Endodermal cell (in vitro differentiated cells): ENCODE measurements around the gene CYB5R2. TPM values are rescaled to one million over a fixed set of nuclear protein-coding genes. Genes with fewer than 3 reads are reported as not detected.

Experiments
- DNase-seq: peaks from one replicate; pipeline ENCODE4 v3.0.0-alpha.2; 2017
- H3K27ac ChIP-seq: 2 replicates; pipeline ENCODE4 v1.5.1; 2013; ENCODE audit warnings: mild to moderate bottlenecking, low read depth, low read length, moderate library complexity
- H3K27me3 ChIP-seq: 2 replicates; pipeline ENCODE4 v1.6.1; 2013; ENCODE audit warnings: mild to moderate bottlenecking, low read length, moderate library complexity; ENCODE audit not compliant: insufficient read depth, control insufficient read depth, poor library complexity, severe bottlenecking
- H3K36me3 ChIP-seq: 2 replicates; pipeline ENCODE4 v1.7.0; 2013; ENCODE audit warnings: mild to moderate bottlenecking, low read length, moderate library complexity; ENCODE audit not compliant: control insufficient read depth, insufficient read depth
- H3K4me1 ChIP-seq: one replicate; pipeline ENCODE4 v1.7.0; 2013; ENCODE audit warnings: low read length; ENCODE audit not compliant: control insufficient read depth, insufficient read depth
- H3K4me3 ChIP-seq: 2 replicates; pipeline ENCODE4 v1.5.1; 2013; ENCODE audit warnings: mild to moderate bottlenecking, low read length, moderate library complexity
- H3K9ac ChIP-seq: 2 replicates; pipeline ENCODE4 v1.6.1; 2013; ENCODE audit warnings: mild to moderate bottlenecking, low read length, moderate library complexity; ENCODE audit not compliant: poor library complexity, severe bottlenecking; ENCODE audit errors: extremely low read depth
- H3K9me3 ChIP-seq: 2 replicates; pipeline ENCODE4 v1.6.1; 2013; ENCODE audit warnings: mild to moderate bottlenecking, low read length, moderate library complexity; ENCODE audit not compliant: control insufficient read depth
- H3K27ac Mint-ChIP-seq: 2 replicates; pipeline ENCODE4 v1.8.0; 2020; ENCODE audit warnings: mixed read lengths
- H3K27me3 Mint-ChIP-seq: 2 replicates; pipeline ENCODE4 v1.8.0; 2021; ENCODE audit warnings: mild to moderate bottlenecking, mixed read lengths; ENCODE audit not compliant: insufficient read depth
- H3K36me3 Mint-ChIP-seq: 2 replicates; pipeline ENCODE4 v1.8.0; 2020; ENCODE audit warnings: low read depth, mixed read lengths
- H3K4me1 Mint-ChIP-seq: 2 replicates; pipeline ENCODE4 v1.8.0; 2020; ENCODE audit warnings: mixed read lengths
- H3K4me3 Mint-ChIP-seq: 2 replicates; pipeline ENCODE4 v1.8.0; 2020; ENCODE audit warnings: mild to moderate bottlenecking, moderate library complexity, mixed read lengths
- H3K9me3 Mint-ChIP-seq: 2 replicates; pipeline ENCODE4 v1.8.0; 2020; ENCODE audit warnings: mild to moderate bottlenecking, mixed read lengths
- CTCF ChIP-seq: fragments of 200-600 bp; sonication (generic); conservative IDR thresholded peaks from 2 replicates; pipeline ENCODE4 v1.5.0; 2021; ENCODE audit warnings: antibody characterized with exemption, mild to moderate bottlenecking
- WGBS, 2 experiments: methylation state at CpG; one replicate each; pipeline versions ENCODE4 v1.1.5 to v1.1.7; 2013; ENCODE audit warnings: missing lambda C conversion rate in 2 of 2, mixed read lengths in 1 of 2; ENCODE audit not compliant: insufficient coverage in 1 of 2, insufficient read length in 1 of 2; 5-methylcytosine and 5-hydroxymethylcytosine counted together
- total RNA-seq, 2 donors: library from RNA; stranded (reverse); fragmentation: NEBNext Ultra II Directional in 1 of 2; extraction: Animal tissue kit (Norgen Biotek cat#: 25700) in 1 of 2; gene quantifications; 2 replicates in 1 of 2; 3 replicates in 1 of 2; pipeline ENCODE4 v1.2.1, GENCODE V29; 2021

Gene CYB5R2
- total RNA-seq, 2 donors from 2014 or later: 31.7 to 51.9 TPM

GRCh38 chr11:7636350-7636749 lies 37.0 kb downstream of the CYB5R2 start:
- 89 to 93% methylated on average over 4 to 5 of the region's 6 CpGs for WGBS, 2 experiments
- no peaks in the 10 kb centered on the region for H3K27me3 Mint-ChIP-seq
- H3K9me3 Mint-ChIP-seq: no peaks in the 10 kb centered on the region
- H3K9ac ChIP-seq: no peak overlapping the region
- peaks cover 100% of the 10 kb centered on the region for H3K36me3 ChIP-seq
- DNase-seq: no peak
- TF ChIP-seq CTCF: no peak
- no peaks in the 10 kb centered on the region for H3K4me1 Mint-ChIP-seq
- no peaks in the 10 kb centered on the region for H3K9me3 ChIP-seq
- H3K4me1 ChIP-seq: no peaks in the 10 kb centered on the region
- no peak overlapping the region for H3K27ac ChIP-seq
- H3K27me3 ChIP-seq: no peaks in the 10 kb centered on the region
- no peak overlapping the region for H3K4me3 Mint-ChIP-seq
- H3K4me3 ChIP-seq: no peak overlapping the region
- H3K27ac Mint-ChIP-seq: no peak overlapping the region
- peaks cover 98% of the 10 kb centered on the region for H3K36me3 Mint-ChIP-seq

- no peak overlapping the region for H3K27ac ChIP-seq
- H3K27me3 ChIP-seq: no peaks in the 10 kb centered on the region
- H3K4me1 ChIP-seq: no peaks in the 10 kb centered on the region
- H3K27ac Mint-ChIP-seq: no peak overlapping the region
- H3K4me3 Mint-ChIP-seq: no peak overlapping the region
- no peak overlapping the region for H3K9ac ChIP-seq
- no peaks in the 10 kb centered on the region for H3K9me3 ChIP-seq
- TF ChIP-seq CTCF: no peak
- H3K36me3 Mint-ChIP-seq: peaks cover 98% of the 10 kb centered on the region
- no peaks in the 10 kb centered on the region for H3K4me1 Mint-ChIP-seq
- no peaks in the 10 kb centered on the region for H3K9me3 Mint-ChIP-seq
- H3K27me3 Mint-ChIP-seq: no peaks in the 10 kb centered on the region
- no peak for DNase-seq
- WGBS, 2 experiments: 96 to 100% methylated on average over 1 to 4 of the region's 4 CpGs
- H3K4me3 ChIP-seq: no peak overlapping the region
- H3K36me3 ChIP-seq: peaks cover 100% of the 10 kb centered on the region
Measured at GRCh38 chr11:7635708-7636107, 37.6 kb downstream of the CYB5R2 start.

GRCh38 chr11:7635137-7635536 lies 38.2 kb downstream of the CYB5R2 start:
- no peaks in the 10 kb centered on the region for H3K27me3 Mint-ChIP-seq
- WGBS, 2 experiments: 98 to 100% methylated on average over 3 to 4 of the region's 4 CpGs
- TF ChIP-seq CTCF: no peak
- Histone ChIP-seq H3K27me3 (no peaks in the 10 kb centered on the region), H3K4me1 (no peaks in the 10 kb centered on the region), H3K9ac (no peak overlapping the region), H3K9me3 (no peaks in the 10 kb centered on the region), H3K4me3 (no peak overlapping the region), H3K27ac (no peak overlapping the region), H3K36me3 (peaks cover 100% of the 10 kb centered on the region)
- H3K4me1 Mint-ChIP-seq: no peaks in the 10 kb centered on the region
- H3K27ac Mint-ChIP-seq: no peak overlapping the region
- H3K4me3 Mint-ChIP-seq: no peak overlapping the region
- DNase-seq: no peak
- no peaks in the 10 kb centered on the region for H3K9me3 Mint-ChIP-seq
- peaks cover 97% of the 10 kb centered on the region for H3K36me3 Mint-ChIP-seq
